DND-41 (cell line): ENCODE data around the gene UTS2.

Source experiments
- EZH2 ChIP-seq: IDR thresholded peaks from 3 replicates; pipeline ENCODE4 v1.6.1; 2012; ENCODE audit warnings: borderline replicate concordance, low read depth, mild to moderate bottlenecking, moderate library complexity, low read length, inconsistent platforms; ENCODE audit not compliant: severe bottlenecking
- TF ChIP-seq, protein P1 (sequence below): IDR thresholded peaks from 2 replicates; pipeline ENCODE4 v1.5.1; 2012; ENCODE audit warnings: borderline replicate concordance, low read length, moderate library complexity, mild to moderate bottlenecking; ENCODE audit not compliant: poor library complexity, severe bottlenecking; ENCODE audit errors: extremely low read depth

DNA sequence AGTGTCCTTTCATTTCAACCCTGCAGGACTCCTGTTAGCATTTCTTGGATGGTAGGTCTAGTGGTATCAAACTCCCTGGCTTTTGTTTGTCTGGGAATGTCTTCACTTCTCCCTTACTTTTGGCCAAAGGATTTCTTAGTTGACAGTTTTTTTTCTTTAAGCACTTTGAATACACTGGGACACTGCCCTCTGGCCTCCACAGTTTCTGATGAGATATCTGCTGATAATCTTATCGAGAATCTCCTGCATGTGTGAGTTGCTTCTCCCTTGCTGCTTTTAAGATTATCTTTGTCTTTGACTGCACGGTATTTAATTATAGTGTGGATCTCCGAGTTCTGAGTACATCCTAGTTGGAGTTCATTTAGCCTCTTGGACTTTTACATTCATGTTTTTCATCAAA lies 13.3 kb downstream of the UTS2 start:
- TF ChIP-seq, protein P1, sequence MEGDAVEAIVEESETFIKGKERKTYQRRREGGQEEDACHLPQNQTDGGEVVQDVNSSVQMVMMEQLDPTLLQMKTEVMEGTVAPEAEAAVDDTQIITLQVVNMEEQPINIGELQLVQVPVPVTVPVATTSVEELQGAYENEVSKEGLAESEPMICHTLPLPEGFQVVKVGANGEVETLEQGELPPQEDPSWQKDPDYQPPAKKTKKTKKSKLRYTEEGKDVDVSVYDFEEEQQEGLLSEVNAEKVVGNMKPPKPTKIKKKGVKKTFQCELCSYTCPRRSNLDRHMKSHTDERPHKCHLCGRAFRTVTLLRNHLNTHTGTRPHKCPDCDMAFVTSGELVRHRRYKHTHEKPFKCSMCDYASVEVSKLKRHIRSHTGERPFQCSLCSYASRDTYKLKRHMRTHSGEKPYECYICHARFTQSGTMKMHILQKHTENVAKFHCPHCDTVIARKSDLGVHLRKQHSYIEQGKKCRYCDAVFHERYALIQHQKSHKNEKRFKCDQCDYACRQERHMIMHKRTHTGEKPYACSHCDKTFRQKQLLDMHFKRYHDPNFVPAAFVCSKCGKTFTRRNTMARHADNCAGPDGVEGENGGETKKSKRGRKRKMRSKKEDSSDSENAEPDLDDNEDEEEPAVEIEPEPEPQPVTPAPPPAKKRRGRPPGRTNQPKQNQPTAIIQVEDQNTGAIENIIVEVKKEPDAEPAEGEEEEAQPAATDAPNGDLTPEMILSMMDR: no peak
- no peak for TF ChIP-seq EZH2
